HG02610 (cell line): Measurements from ENCODE around the gene LRRTM1.

Experiments used
- ATAC-seq: cut with Tn5 transposase; IDR thresholded peaks from one replicate; pipeline ENCODE4 v1.9.1; 2021; ENCODE audit warnings: mild to moderate bottlenecking, moderate library complexity; ENCODE audit not compliant: unreplicated experiment

The LRRTM1 gene

DNA sequence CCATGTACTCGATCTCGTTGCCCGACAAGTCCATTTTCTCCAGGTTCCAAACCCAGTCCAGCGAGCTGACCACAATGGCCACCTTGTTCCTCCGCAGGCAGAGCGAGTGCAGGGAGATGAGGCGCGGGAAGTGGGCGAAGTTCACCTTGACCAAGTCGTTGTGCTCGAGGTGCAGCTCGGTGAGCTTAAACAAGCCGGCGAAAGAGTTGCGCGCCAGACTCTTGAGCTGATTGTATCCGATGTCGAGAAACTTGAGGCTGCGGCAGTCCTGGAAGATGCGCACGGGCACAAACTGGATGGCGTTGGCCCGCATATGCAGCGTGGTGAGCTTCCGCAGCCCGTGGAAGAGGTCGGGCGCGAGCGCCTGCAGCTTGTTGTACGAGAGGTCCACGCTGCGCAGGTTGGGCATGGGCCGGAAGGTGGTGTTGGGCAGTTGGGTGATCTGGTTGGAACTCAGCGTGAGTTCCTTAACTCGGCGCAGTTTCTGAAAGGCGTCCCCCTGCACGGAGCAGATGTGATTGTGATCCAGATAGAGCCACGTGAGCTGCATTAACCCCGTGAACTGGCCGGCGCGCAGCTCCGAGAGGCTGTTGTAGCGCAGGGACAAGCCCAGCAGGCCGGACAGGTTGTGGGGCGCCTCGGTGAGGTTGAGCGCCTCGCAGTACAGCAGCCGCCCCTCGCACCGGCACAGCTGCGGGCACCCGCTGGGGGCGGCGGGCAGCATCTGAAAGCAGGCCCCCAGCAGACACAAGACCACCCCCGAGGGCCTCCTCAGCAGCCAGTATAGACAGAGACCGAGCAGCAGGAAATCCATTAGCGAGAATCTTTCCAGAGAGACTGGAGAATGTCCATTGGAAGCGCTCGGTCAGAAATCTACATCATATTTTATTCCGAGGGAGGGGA is 1.3 kb downstream of the LRRTM1 start:
- ATAC-seq: no peak

DNA sequence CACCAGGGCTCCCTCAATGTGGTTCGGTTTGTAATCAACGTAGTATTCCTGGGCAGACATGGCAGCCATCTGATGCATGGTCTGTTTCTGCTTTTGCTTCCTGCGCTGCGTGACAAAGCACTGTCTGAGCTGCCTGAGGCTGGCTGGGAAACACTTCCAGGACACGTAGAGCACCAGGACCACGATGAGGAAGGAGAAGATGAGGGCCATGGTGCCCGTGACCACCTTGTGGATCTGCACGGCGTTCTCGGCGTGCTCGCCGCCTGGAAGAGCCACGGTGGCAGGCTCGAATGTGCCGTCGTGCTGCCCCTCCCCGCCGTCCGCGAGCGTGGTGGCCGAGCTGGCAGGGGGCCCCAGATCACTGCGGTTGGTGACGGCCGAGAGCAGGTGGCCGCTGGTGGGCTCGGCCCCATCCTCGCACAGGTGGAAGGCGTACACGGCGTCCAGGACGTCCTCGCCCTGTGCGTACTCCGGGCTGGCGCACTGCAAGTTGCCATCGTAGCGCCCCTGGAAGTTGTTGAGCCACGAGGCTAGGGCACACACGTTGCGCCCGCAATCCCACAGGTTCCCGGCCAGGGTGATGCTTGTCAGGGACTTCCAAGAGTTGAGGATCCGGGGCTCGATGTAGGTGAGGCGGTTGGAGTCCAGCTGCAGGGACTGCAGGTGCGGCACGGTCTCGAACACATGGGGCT is 2.1 kb downstream of the LRRTM1 start:
- no peak for ATAC-seq

- no peak for ATAC-seq
Measured at GRCh38 chr2:80302001-80302313, 2.6 kb downstream of the LRRTM1 start.

- no peak for ATAC-seq
Measured at GRCh38 chr2:80300954-80301353, 3.6 kb downstream of the LRRTM1 start.

DNA sequence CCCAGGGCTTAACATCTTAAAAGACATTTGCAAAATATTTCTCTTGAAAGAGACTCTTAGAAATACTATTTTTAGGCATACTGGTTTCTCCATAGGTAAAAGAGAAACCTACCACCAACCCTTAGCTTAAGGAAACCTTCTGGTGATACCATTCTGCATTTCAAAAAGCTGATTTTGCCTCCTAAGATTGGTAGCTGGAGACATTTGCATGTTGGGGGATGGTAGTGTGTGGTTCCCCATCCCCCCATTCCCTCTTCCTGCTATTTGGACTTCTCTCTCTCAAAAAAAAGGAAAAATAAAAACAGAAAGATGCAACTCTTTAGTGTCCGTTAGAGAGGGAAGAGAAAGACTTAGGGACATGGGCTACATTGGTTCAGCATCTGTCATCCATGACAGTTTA is 4.2 kb downstream of the LRRTM1 start:
- no peak for ATAC-seq

DNA sequence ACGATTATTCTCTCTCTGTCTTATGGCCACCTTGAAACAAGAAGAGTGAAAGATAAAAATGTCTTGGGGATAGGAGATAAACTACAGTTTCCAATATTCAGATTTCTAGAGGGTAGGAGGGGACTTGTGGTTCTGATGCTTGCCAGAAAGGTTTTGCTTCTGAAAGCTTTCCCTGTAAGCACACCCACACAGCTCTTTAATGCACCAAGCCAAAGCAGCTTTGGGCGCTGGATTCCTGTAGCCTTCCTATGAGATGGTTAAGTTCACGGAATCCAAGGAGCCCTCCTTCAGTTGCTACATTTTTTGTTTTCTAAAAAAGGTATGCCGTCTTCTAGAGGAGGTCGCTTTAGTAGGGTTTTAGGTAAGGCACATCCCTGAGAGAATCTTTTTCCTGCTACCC is 4.9 kb downstream of the LRRTM1 start:
- ATAC-seq: no peak

DNA sequence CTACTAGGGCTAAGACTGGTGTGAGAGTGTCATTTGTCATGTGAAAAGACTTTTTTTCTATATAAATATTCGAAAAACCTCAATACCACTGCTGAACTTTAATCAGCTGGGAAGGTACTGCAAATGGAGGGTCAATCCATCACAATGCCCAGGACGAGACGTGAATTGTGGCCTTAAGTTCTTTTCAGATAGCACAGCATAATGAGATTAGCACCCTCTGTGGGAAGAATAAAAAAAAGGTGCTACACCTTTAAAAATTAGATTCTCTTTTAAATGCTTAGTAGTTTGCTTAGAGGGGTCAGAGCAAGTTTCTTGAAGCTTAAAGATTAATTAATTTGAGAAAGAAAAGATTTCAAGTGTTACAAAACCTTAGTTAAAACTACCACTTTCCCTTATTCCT is 5.6 kb downstream of the LRRTM1 start:
- no peak for ATAC-seq

DNA sequence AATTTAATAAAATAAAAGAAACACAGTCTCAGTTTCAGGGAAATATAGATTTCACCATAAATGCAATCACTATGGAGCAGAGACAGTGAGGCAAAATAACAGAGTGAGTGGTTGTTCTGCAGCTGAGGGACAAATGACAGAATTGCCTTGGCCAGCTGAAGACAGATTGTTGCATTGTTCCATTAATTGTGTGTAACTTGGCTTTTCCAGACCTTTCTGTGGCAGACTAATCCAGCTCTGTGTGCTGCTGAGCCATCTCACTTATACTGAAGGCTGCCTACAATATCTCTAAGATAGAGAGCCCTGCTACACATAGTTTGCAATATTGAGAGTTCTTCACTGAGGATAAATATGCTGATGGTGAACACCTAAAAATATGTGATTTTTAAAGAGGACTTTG is 11.5 kb downstream of the LRRTM1 start:
- ATAC-seq: no peak

DNA sequence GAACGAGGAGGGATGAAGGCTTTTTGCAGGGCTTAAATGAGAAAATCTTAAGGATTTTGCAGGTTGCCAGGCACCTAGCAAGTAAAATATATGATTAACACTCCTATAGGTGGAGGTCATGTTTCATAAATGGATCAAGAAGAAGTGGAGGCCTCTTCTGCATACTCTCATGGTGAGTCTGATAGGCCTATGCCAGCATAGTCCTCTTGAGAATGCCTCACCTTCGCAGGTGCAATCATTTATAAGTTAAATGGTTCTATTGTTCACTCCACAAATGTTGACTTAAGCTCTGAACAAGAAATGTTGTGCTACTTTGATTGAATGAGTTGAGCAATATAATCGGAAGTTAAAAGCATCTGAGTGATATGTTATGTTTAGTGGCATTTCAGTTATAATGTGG is 12.1 kb downstream of the LRRTM1 start:
- ATAC-seq: no peak

DNA sequence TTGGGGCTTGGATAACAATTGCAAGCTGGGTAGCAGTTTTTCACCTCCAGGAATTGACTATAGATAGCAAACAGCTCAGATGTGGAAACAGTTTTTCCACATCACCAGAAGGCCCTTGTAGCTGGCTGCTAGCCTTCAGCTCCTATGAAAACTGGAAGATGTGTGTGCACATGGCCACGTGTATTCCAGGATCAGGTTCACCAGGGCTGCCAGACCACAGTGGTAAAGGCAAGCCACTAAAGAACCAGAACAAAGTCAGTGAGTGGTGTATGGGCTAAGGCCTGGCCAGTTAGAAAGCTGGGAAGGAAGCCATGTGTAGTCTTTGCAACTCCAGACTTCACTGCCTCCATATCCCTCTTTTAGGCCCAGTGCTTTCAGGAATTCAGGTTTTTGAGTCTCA is 12.9 kb downstream of the LRRTM1 start:
- ATAC-seq: no peak

DNA sequence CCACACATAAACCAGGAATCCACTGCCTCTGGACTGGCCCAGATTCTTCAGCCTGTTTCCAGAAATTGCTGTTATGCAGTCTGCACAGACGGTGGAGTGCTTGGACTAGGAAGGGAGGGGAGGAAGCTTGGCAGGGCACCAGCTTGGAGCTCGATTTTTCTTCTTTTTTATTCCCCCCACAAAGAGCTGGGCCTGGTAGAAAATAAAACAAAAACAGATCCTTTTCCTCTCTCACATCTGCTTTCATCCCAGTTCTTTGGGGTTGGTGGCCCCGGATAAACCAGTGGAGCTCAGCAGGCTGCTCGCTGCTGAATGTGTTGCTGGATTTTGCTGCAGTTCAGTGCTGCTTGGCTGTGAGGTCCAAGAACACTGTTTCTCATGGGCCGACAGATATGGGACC is 16.0 kb downstream of the LRRTM1 start:
- ATAC-seq: no peak

- no peak for ATAC-seq
Measured at GRCh38 chr2:80281049-80281448, 23.5 kb downstream of the LRRTM1 start.

DNA sequence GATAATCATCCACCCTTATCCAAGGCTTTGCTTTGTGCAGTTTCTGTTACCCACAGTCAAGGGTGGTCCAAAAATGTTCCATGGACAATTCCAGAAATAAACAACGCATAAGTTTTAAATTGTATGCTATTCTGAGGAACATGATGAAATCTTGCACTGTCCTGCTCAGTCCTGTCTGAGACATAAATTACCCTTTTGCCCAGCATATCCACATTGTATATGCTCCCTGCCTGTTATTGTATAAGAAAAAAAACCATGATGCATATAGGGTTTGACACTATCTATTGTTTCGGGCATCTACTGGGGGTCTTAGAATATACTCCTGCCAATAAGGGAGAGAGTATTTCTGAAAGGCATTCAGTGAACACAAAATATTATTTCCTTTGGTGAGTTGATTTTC is 24.0 kb downstream of the LRRTM1 start:
- ATAC-seq: no peak

GRCh38 chr2:80269806-80270205 is 34.7 kb downstream of the LRRTM1 start:
- no peak for ATAC-seq

DNA sequence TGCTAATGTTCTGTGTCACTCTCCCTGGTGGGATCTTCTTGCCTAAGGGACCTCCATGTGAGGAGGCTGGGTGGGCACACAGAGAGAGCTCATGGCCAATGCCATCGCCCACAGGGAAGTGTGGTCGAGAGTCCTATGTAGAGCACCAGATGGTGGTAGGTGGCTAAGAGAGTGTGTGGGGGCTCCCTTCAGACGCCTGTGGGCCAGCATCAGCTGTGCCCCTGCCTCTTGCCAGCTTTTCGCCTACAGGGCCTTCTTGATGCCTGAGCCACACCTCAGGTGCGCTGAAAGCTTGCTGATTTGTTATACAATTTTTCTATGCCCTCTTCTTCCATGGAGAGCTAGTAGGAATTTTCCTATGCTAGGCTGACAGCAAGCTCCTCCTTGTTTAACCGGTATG is 38.3 kb downstream of the LRRTM1 start:
- ATAC-seq: no peak

DNA sequence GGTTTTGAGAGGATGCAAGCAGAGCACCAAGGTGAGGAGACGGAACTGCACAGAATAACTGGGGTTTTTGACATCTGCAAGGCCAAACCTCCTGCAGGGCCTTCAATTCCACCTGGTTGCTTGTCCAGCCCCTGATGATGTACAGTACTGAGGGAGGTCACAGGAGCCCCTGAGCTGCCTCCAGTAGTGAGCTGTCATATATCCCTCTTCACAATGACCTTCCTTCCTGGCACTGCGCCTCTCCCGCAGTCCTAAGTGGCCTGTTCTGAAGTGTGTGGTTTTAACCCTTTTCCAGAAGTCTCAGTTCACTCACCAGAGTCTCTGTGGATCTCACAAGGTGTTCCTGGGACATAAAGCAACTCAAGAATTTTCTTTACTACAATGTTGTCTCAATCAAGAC is 45.3 kb downstream of the LRRTM1 start:
- no peak for ATAC-seq

- no peak for ATAC-seq
Measured at GRCh38 chr2:80258793-80259192, 45.8 kb downstream of the LRRTM1 start.

GRCh38 chr2:80258341-80258740 is 46.2 kb downstream of the LRRTM1 start:
- ATAC-seq: no peak

DNA sequence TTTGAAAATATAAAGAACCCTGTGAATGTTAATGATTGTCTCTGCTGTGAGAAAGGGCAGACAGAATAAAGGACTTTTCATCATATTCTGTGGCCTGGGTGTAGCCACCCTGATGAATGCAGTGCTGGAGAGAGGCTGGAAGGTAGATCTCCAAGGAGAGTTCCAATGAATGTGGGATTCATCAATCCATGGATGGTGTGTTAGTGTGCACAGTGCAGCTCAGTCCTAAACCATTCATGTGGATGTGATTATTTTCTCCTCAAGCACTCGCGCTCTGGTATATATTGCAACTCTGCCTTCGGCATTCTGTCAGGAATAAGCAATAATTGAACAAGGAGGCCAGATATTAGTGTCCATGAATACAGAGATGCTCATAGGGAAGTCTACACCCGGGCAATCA is 47.1 kb downstream of the LRRTM1 start:
- ATAC-seq: no peak

- no peak for ATAC-seq
Measured at GRCh38 chr2:80256782-80257167, 47.8 kb downstream of the LRRTM1 start.

DNA sequence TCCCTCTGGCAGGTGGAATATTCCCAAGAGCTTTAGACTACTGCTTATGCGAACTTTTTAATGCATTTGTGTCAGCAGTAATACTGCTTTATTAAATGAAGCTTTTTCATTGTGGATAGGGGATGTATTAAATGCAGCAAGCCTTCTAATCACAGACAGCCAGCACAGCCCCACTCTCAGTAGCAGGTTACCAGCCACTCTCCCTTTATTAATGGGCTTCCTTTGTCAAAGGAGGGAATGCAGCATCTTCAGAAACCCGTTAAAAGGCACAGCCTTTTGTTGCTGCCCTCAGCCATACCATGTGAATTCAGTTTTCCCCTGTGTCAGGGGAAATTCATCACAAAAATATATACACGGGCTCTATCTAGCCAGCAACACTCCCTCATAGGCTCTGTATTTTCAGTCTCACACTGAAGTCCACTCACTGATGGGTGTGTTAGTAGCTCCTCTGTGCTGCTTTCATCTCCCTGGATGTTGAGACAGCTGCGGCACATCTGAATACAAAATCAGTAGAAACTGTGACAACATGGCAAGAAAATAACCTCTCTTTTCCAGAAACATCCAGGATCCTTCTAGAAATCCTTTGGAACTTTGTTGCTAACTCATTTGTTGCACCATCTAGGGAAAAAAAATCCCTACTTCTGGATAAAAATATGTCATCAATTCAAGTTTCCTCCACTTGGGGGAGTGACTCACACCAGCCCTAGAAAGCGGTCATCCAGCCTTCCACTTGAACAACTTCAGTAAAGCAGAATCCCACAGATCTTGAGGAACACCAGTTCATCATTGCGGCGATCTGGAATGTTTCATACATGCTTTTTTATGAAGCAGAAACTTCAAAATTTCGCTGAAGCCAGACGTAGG is 48.4 kb downstream of the LRRTM1 start:
- no peak for ATAC-seq
